HEK293 (cell line): ENCODE data around the gene ZNF236.

ENCODE experiments used
- CTCF ChIA-PET: fragments of 350-600 bp; formaldehyde crosslinking; extraction: SDS; loops from one replicate; lab custom pipeline; 2021; ENCODE audit warnings: antibody characterized with exemption; lab: Yijun Ruan, JAX
- POLR2A ChIA-PET: fragments of 300-600 bp; formaldehyde crosslinking; extraction: SDS; loops from one replicate; lab custom pipeline; 2020; ENCODE audit warnings: antibody characterized with exemption, inconsistent platforms; lab: Yijun Ruan, JAX
- H3K27ac ChIP-seq: fragments of 200-500 bp; sonication (Bioruptor generic); 2 replicates; pipeline ENCODE4 v1.5.1; 2014; ENCODE audit warnings: low read depth, low read length, control low read depth, inconsistent platforms; ENCODE audit errors: extremely low read depth
- H3K36me3 ChIP-seq, 2 experiments: fragments of 200-500 bp in 1 of 2; sonication (Bioruptor generic) in 1 of 2; 1 replicate in 1 of 2; 2 replicates in 1 of 2; pipeline ENCODE4 v1.5.1; 2014 to 2017; ENCODE audit warnings: inconsistent platforms in 2 of 2, low read length in 2 of 2; ENCODE audit not compliant: control insufficient read depth in 2 of 2, insufficient read depth in 1 of 2
- H3K4me1 ChIP-seq: fragments of 200-500 bp; sonication (Bioruptor generic); 2 replicates; pipeline ENCODE4 v1.5.1; 2014; ENCODE audit warnings: mild to moderate bottlenecking, low read length, inconsistent platforms; ENCODE audit not compliant: control insufficient read depth, insufficient read depth
- H3K4me3 ChIP-seq: 2 replicates; pipeline ENCODE4 v1.5.1; 2011; ENCODE audit warnings: low read depth, mild to moderate bottlenecking, control low read depth, low read length, moderate library complexity
- H3K9me3 ChIP-seq: fragments of 200-500 bp; sonication (Bioruptor generic); 2 replicates; pipeline ENCODE4 v1.5.1; 2014; ENCODE audit warnings: low read depth, low read length, inconsistent platforms; ENCODE audit not compliant: control insufficient read depth, insufficient read depth
- EGR2 ChIP-seq: fragments of 450-650 bp; formaldehyde crosslinking; IDR thresholded peaks from 2 replicates; pipeline ENCODE4 v1.5.1; 2016; ENCODE audit warnings: low read depth, missing biosample characterization, missing genetic modification characterization
- GLIS2 ChIP-seq: fragments of 450-650 bp; formaldehyde crosslinking; IDR thresholded peaks from 2 replicates; pipeline ENCODE4 v1.5.1; 2016; ENCODE audit warnings: missing biosample characterization, missing genetic modification characterization
- HOXA7 ChIP-seq: sonication (generic); formaldehyde crosslinking; IDR thresholded peaks from 2 replicates; pipeline ENCODE4 v1.8.1; 2022; ENCODE audit warnings: missing genetic modification reagents, borderline replicate concordance
- HOXC10 ChIP-seq: sonication (generic); formaldehyde crosslinking; IDR thresholded peaks from 2 replicates; pipeline ENCODE4 v1.8.1; 2023; ENCODE audit warnings: mild to moderate bottlenecking, missing genetic modification reagents
- KLF16 ChIP-seq: fragments of 450-650 bp; formaldehyde crosslinking; IDR thresholded peaks from 2 replicates; pipeline ENCODE4 v1.5.1; 2017; ENCODE audit warnings: missing biosample characterization, missing genetic modification characterization
- MZF1 ChIP-seq: fragments of 450-650 bp; formaldehyde crosslinking; IDR thresholded peaks from 2 replicates; pipeline ENCODE4 v1.5.1; 2017; ENCODE audit warnings: missing biosample characterization, missing genetic modification characterization, borderline replicate concordance
- OSR2 ChIP-seq: fragments of 450-650 bp; formaldehyde crosslinking; IDR thresholded peaks from 2 replicates; pipeline ENCODE4 v1.5.1; 2016; ENCODE audit warnings: missing biosample characterization, missing genetic modification characterization
- RBAK ChIP-seq: fragments of 450-650 bp; formaldehyde crosslinking; IDR thresholded peaks from 2 replicates; pipeline ENCODE4 v1.5.1; 2016; ENCODE audit warnings: missing biosample characterization, missing genetic modification characterization
- ZBTB20 ChIP-seq: fragments of 450-650 bp; formaldehyde crosslinking; IDR thresholded peaks from 2 replicates; pipeline ENCODE4 v1.5.1; 2016; ENCODE audit warnings: missing biosample characterization, missing genetic modification characterization
- ZNF10 ChIP-seq: fragments of 450-650 bp; formaldehyde crosslinking; IDR thresholded peaks from 2 replicates; pipeline ENCODE4 v1.5.1; 2017; ENCODE audit warnings: missing biosample characterization, missing genetic modification characterization
- ZNF138 ChIP-seq: fragments of 450-650 bp; formaldehyde crosslinking; IDR thresholded peaks from 2 replicates; pipeline ENCODE4 v1.5.1; 2016; ENCODE audit warnings: missing biosample characterization, missing genetic modification characterization, borderline replicate concordance
- ZNF16 ChIP-seq: fragments of 450-650 bp; formaldehyde crosslinking; IDR thresholded peaks from 2 replicates; pipeline ENCODE4 v1.5.1; 2016; ENCODE audit warnings: low read depth, missing biosample characterization, missing genetic modification characterization
- ZNF169 ChIP-seq: fragments of 450-650 bp; formaldehyde crosslinking; IDR thresholded peaks from 2 replicates; pipeline ENCODE4 v1.5.1; 2016; ENCODE audit warnings: missing biosample characterization, missing genetic modification characterization
- ZNF175 ChIP-seq: fragments of 450-650 bp; formaldehyde crosslinking; IDR thresholded peaks from 2 replicates; pipeline ENCODE4 v1.5.1; 2016; ENCODE audit warnings: missing biosample characterization, missing genetic modification characterization
- ZNF19 ChIP-seq: fragments of 450-650 bp; formaldehyde crosslinking; IDR thresholded peaks from 2 replicates; pipeline ENCODE4; 2016; ENCODE audit warnings: missing biosample characterization, missing genetic modification characterization, low read depth
- ZNF274 ChIP-seq, 2 experiments: fragments of 200-500 bp in 1 of 2; fragments of 450-650 bp in 1 of 2; sonication (Bioruptor generic) in 1 of 2; formaldehyde crosslinking in 1 of 2; IDR thresholded peaks; 2 replicates each; pipeline versions ENCODE4 v1.5.1 to v1.6.1; 2014 to 2016; ENCODE audit warnings: borderline replicate concordance in 1 of 2, inconsistent platforms in 1 of 2, low read length in 1 of 2, missing biosample characterization in 1 of 2, missing genetic modification characterization in 1 of 2
- ZNF354C ChIP-seq: fragments of 450-650 bp; formaldehyde crosslinking; IDR thresholded peaks from 2 replicates; pipeline ENCODE4 v1.5.1; 2016; ENCODE audit warnings: missing biosample characterization, missing genetic modification characterization, low read depth, borderline replicate concordance
- ZNF404 ChIP-seq: fragments of 450-650 bp; formaldehyde crosslinking; IDR thresholded peaks from 2 replicates; pipeline ENCODE4 v1.5.1; 2017; ENCODE audit warnings: missing biosample characterization, missing genetic modification characterization
- ZNF488 ChIP-seq: fragments of 450-650 bp; formaldehyde crosslinking; IDR thresholded peaks from 2 replicates; pipeline ENCODE4 v1.5.1; 2016; ENCODE audit warnings: missing biosample characterization, missing genetic modification characterization
- ZNF518A ChIP-seq: fragments of 450-650 bp; formaldehyde crosslinking; conservative IDR thresholded peaks from 2 replicates; pipeline ENCODE4 v1.5.1; 2016; ENCODE audit warnings: low read depth, missing biosample characterization, missing genetic modification characterization
- ZNF521 ChIP-seq: fragments of 450-650 bp; formaldehyde crosslinking; IDR thresholded peaks from 2 replicates; pipeline ENCODE4 v1.5.1; 2017; ENCODE audit warnings: missing biosample characterization, mild to moderate bottlenecking, missing genetic modification characterization
- ZNF555 ChIP-seq: fragments of 450-650 bp; formaldehyde crosslinking; conservative IDR thresholded peaks from 2 replicates; pipeline ENCODE4 v1.5.1; 2017; ENCODE audit warnings: missing biosample characterization, mild to moderate bottlenecking, missing genetic modification characterization, inconsistent platforms
- ZNF610 ChIP-seq: fragments of 450-650 bp; formaldehyde crosslinking; IDR thresholded peaks from 2 replicates; pipeline ENCODE4 v1.5.1; 2016; ENCODE audit warnings: missing biosample characterization, missing genetic modification characterization, borderline replicate concordance
- ZNF677 ChIP-seq: fragments of 450-650 bp; IDR thresholded peaks from 2 replicates; pipeline ENCODE4 v1.5.0; 2018; ENCODE audit warnings: missing biosample characterization, mild to moderate bottlenecking, missing genetic modification characterization, moderate library complexity
- ZNF707 ChIP-seq: fragments of 450-650 bp; formaldehyde crosslinking; IDR thresholded peaks from 2 replicates; pipeline ENCODE4 v1.5.1; 2016; ENCODE audit warnings: missing biosample characterization, missing genetic modification characterization
- ZNF747 ChIP-seq: fragments of 450-650 bp; formaldehyde crosslinking; IDR thresholded peaks from 2 replicates; pipeline ENCODE4 v1.5.1; 2016; ENCODE audit warnings: missing biosample characterization, missing genetic modification characterization
- ZNF776 ChIP-seq: fragments of 450-650 bp; formaldehyde crosslinking; IDR thresholded peaks from 2 replicates; pipeline ENCODE4 v1.5.0; 2017; ENCODE audit warnings: missing biosample characterization, missing genetic modification characterization, borderline replicate concordance
- ZNF777 ChIP-seq: fragments of 450-650 bp; formaldehyde crosslinking; IDR thresholded peaks from 2 replicates; pipeline ENCODE4 v1.5.1; 2017; ENCODE audit warnings: missing biosample characterization, missing genetic modification characterization, borderline replicate concordance
- ZSCAN30 ChIP-seq: fragments of 450-650 bp; IDR thresholded peaks from 2 replicates; pipeline ENCODE4 v1.5.1; 2018; ENCODE audit warnings: missing biosample characterization, mild to moderate bottlenecking, missing genetic modification characterization, moderate library complexity
- TF ChIP-seq, protein P1 (sequence below): fragments of 450-650 bp; formaldehyde crosslinking; IDR thresholded peaks from 2 replicates; pipeline ENCODE4 v1.5.1; 2016; ENCODE audit warnings: missing biosample characterization, missing genetic modification characterization

The ZNF236 gene

GRCh38 chr18:76889091-76889699 lies 66.8 kb downstream of the ZNF236 start:
- Histone ChIP-seq H3K27ac (no peak overlapping the region), H3K4me3 (no peak overlapping the region), H3K36me3 (peaks cover 17 to 53% of the 10 kb centered on the region in 2 experiments), H3K4me1 (no peaks in the 10 kb centered on the region), H3K9me3 (no peaks in the 10 kb centered on the region)
- ChIA-PET CTCF (no interaction called here), POLR2A (no interaction called here)
- TF ChIP-seq EGR2 (no peak), ZNF10 (tag by site-specific recombination) (no peak), GLIS2 (tag by site-specific recombination) (no peak), ZNF274 (IDR thresholded peaks at IDR 0.05; ENCODE audit: low read length) (no peak), ZNF274 (tag by site-specific recombination; IDR thresholded peaks at IDR 0.05; ENCODE audit: borderline replicate concordance) (no peak), ZNF16 (tag by site-specific recombination) (no peak), ZNF776 (tag by site-specific recombination) (no peak), ZNF138 (tag by site-specific recombination) (no peak), MZF1 (no peak), ZNF707 (tag by site-specific recombination) (no peak), ZBTB20 (tag by site-specific recombination) (no peak), ZNF518A (tag by site-specific recombination) (no peak), ZSCAN30 (tag by site-specific recombination) (no peak), ZNF747 (tag by site-specific recombination) (no peak), ZNF610 (tag by site-specific recombination) (no peak), ZNF404 (tag by site-specific recombination) (no peak), ZNF488 (tag by site-specific recombination) (no peak), ZNF19 (tag by site-specific recombination) (no peak), ZNF777 (tag by site-specific recombination) (no peak), ZNF354C (no peak), HOXA7 (CRISPR knock-in tag) (no peak)

GRCh38 chr18:76892832-76893231 lies 70.5 kb downstream of the ZNF236 start:
- TF ChIP-seq HOXC10 (CRISPR knock-in tag): no peak
- no peak for TF ChIP-seq OSR2 (tag by site-specific recombination)
- no peak for TF ChIP-seq ZNF521 (tag by site-specific recombination)
- no peak for TF ChIP-seq ZNF169 (tag by site-specific recombination)
- TF ChIP-seq ZNF677 (tag by site-specific recombination): no peak
- TF ChIP-seq RBAK: no peak
- TF ChIP-seq, protein P1, sequence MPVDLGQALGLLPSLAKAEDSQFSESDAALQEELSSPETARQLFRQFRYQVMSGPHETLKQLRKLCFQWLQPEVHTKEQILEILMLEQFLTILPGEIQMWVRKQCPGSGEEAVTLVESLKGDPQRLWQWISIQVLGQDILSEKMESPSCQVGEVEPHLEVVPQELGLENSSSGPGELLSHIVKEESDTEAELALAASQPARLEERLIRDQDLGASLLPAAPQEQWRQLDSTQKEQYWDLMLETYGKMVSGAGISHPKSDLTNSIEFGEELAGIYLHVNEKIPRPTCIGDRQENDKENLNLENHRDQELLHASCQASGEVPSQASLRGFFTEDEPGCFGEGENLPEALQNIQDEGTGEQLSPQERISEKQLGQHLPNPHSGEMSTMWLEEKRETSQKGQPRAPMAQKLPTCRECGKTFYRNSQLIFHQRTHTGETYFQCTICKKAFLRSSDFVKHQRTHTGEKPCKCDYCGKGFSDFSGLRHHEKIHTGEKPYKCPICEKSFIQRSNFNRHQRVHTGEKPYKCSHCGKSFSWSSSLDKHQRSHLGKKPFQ (tag by site-specific recombination): no peak
- no peak for TF ChIP-seq ZNF555 (tag by site-specific recombination)
- TF ChIP-seq ZNF175 (tag by site-specific recombination): no peak
- no peak for TF ChIP-seq KLF16 (tag by site-specific recombination)
- TF ChIP-seq, all 188 proteins: peak for 0
- no peak overlapping the region for H3K27ac ChIP-seq
- peaks cover 35 to 58% of the 10 kb centered on the region in 2 experiments for H3K36me3 ChIP-seq
- POLR2A ChIA-PET: no interaction called here
- CTCF ChIA-PET: interaction anchor here (0.6 kb wide), 1 partner anchor 33 kb away, joined by 3 read pairs; no protein-coding TSS in a partner anchor
- H3K4me1 ChIP-seq: no peaks in the 10 kb centered on the region
- no peaks in the 10 kb centered on the region for H3K9me3 ChIP-seq
- no peak overlapping the region for H3K4me3 ChIP-seq
